ENCODE data around the gene KANSL1L.
A peak's percentile ranks its signal among the peaks of the same experiment; 100 is the strongest.

Gene KANSL1L

DNA sequence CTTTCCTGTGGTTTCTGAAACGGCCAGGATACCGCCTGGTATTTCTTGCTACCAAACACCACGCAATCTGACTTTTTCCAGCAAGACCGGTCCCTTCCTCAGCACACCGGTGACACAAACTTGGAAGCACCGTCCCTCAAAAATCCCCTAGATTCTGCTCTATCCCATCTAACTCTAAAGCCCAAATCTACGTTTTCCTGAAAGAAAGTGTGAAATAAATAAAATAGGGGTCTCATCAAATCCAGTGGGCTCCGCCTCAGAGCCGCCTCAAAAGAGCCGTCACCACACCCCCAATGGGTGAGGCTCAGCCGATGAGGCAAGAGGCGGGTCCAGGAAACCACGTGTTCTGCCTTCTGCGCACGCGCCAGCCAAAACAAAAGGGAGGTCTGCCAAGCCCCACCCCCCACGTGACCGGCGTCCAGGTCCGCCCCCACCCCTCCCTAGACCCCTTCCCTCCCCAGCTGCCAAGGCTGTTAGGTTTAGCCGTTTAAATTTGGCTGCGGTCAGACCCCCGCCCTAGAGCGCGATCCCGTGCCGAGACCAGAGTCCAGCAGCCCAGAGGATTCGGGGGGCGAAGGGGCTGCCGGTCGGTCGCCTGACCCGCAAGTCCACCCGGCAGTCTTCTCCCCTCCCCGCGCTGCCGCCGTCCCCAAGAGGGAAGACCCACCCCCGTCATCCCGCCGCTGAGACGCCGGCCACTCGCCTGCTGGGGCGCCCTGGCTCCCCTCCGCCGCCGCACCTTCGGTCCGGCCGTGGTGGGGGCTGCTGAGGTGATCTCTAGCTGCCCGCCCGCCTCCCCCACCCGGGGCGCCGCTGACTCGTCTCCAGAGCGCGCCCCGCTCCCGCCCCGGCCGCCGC is 534 bp downstream of the KANSL1L start:
- TF ChIP-seq, protein P1, sequence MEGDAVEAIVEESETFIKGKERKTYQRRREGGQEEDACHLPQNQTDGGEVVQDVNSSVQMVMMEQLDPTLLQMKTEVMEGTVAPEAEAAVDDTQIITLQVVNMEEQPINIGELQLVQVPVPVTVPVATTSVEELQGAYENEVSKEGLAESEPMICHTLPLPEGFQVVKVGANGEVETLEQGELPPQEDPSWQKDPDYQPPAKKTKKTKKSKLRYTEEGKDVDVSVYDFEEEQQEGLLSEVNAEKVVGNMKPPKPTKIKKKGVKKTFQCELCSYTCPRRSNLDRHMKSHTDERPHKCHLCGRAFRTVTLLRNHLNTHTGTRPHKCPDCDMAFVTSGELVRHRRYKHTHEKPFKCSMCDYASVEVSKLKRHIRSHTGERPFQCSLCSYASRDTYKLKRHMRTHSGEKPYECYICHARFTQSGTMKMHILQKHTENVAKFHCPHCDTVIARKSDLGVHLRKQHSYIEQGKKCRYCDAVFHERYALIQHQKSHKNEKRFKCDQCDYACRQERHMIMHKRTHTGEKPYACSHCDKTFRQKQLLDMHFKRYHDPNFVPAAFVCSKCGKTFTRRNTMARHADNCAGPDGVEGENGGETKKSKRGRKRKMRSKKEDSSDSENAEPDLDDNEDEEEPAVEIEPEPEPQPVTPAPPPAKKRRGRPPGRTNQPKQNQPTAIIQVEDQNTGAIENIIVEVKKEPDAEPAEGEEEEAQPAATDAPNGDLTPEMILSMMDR (IDR thresholded peaks at IDR 0.05; ENCODE audit: extremely low read depth, missing control alignments): no peak
- peak; percentile 94 for DNase-seq (ENCODE audit: low spot score)

DNA sequence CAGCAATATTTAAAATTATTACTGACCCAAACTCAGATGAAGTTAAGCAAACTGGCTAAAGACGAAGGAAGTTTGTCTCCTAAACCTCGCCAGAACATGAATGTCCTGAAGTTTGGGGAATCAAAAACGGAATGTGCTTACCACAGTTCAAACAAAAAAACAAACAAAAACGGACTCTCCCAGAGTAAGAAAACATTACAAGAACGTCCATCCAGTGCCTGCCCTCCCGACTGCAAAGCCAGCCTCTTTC is 1.1 kb downstream of the KANSL1L start:
- DNase-seq (ENCODE audit: low spot score): no peak
- TF ChIP-seq, protein P1 (IDR thresholded peaks at IDR 0.05; ENCODE audit: extremely low read depth, missing control alignments): no peak

DNA sequence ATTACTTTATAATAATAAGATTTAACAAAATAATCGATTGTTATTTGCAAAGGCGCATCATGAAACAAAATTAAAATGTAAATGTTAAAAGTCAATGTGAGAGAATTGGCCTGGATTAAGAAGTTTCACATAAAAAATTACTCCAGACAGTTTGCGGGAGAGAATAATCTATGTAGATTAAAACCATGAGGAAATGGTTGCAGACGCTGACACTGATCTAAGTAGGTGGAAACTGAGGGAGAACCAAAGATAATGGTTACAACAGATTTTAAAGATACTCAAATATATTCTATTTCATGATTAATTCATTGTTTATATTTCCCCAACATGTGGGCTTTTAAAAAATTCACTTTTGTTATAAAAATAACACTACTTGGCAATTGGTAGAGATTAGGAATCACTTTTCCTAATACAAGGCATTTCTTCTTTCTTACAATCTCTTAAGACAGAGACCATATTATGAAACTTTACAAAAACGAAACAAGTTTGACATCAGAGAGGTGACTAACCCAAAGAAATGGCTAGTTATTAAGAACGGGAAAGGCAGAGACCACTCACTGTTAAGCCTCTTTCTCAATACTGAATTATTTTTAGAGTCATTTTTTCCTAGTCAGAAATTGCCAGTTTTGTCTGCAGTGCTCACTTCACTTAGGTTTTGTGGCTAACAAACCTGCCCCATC is 1.6 kb downstream of the KANSL1L start:
- TF ChIP-seq, protein P1 (IDR thresholded peaks at IDR 0.05; ENCODE audit: extremely low read depth, missing control alignments): no peak

DNA sequence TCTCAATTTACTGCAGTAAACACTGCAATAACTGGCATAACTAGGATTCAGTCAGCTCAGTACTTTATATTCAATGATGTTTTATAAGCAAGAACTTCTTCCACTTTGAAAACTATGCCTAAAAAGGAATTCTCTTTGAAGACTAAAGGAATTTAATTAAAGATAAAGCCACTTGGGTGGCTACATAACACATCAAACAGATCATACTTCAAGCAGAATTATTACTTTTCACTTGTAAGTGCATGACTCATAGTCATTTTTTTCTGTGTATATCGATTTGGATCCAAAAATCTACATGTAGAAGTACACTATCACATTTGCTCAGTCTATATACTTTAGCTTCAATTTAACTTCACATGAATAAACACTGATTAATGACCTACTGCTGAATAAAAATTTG is 4.0 kb downstream of the KANSL1L start:
- TF ChIP-seq, protein P1 (IDR thresholded peaks at IDR 0.05; ENCODE audit: extremely low read depth, missing control alignments): no peak
- DNase-seq (ENCODE audit: low spot score): no peak

More for the DNA sequence above, 1.6 kb downstream of the KANSL1L start:
- peak; percentile 42 for DNase-seq (ENCODE audit: low spot score)

DNA sequence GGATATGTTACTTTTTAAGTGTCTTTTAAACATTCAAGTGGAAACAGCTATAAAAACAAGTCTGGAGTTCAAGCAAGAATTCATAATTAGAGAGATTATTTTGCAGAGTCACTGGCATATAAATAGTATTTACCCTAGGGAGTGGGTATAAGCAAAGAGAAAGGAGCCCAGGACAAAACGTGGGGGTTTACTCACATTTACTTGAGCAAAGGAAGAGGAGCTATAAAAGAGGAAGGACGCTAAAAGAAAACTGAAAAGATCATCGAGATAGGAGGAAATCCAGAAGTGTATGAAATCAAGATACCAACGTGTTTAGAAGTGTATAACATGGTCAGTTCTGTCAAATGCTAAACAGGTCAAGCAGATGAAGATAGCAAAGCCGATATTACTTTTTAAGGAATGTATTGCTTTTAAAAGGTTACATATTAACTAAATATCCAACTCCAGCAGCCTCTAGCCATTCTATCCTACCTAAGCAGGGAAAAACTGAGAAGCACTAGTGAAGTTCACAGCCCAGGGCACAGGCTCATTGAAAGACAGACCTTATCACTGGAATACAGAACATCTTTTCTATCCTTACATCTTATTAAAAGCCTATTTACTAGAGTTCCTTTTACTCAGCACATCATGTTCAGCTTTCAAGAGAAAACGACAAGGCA is 8.6 kb downstream of the KANSL1L start:
- TF ChIP-seq, protein P1 (IDR thresholded peaks at IDR 0.05; ENCODE audit: extremely low read depth, missing control alignments): no peak
- DNase-seq (ENCODE audit: low spot score): no peak

DNA sequence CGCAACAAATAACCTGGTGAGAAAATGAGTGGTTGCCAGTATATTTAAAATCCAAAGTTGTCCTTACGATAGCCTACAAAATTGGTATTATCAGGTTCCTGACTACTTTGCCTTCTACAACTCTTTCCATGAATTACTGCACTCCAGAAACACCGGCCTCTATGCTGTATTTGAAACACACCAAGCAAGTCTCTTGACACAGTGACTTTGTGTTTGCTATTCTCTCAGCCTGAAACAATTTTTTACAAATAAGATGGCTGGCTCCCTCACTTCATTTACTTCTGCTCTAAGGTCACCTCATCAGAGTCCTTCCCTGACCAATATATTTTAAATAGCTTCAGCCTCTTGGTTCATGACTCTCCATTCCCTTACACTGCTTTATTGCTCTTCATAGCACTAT is 12.2 kb downstream of the KANSL1L start:
- DNase-seq (ENCODE audit: low spot score): no peak
- TF ChIP-seq, protein P1 (IDR thresholded peaks at IDR 0.05; ENCODE audit: extremely low read depth, missing control alignments): no peak

DNA sequence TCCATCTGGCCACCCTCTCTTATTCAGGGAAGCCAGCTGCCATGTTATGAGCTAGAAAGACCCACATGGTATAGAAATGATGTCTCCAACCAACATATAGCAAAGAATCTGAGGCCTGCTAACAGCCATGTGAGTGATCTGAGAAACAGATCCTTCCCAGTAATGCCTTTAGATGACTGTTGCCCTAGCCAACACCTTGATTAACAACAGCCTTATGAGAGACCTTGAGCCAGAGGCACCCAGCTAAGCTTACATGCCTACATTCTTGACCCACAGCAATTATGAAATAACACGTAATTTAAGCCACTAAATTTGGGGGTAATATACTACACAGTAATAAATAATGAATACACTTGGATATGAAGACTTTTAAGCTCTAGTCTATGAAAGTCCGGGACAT is 13.0 kb downstream of the KANSL1L start:
- DNase-seq (ENCODE audit: low spot score): no peak
- TF ChIP-seq, protein P1 (IDR thresholded peaks at IDR 0.05; ENCODE audit: extremely low read depth, missing control alignments): no peak
